Measurements from ENCODE around the gene TMED1. TPM values are rescaled to one million over a fixed set of nuclear protein-coding genes. Genes with fewer than 3 reads are reported as not detected.

The TMED1 gene
- total RNA-seq, 1 experiment from 2014 or later, result 32.3 TPM

DNA sequence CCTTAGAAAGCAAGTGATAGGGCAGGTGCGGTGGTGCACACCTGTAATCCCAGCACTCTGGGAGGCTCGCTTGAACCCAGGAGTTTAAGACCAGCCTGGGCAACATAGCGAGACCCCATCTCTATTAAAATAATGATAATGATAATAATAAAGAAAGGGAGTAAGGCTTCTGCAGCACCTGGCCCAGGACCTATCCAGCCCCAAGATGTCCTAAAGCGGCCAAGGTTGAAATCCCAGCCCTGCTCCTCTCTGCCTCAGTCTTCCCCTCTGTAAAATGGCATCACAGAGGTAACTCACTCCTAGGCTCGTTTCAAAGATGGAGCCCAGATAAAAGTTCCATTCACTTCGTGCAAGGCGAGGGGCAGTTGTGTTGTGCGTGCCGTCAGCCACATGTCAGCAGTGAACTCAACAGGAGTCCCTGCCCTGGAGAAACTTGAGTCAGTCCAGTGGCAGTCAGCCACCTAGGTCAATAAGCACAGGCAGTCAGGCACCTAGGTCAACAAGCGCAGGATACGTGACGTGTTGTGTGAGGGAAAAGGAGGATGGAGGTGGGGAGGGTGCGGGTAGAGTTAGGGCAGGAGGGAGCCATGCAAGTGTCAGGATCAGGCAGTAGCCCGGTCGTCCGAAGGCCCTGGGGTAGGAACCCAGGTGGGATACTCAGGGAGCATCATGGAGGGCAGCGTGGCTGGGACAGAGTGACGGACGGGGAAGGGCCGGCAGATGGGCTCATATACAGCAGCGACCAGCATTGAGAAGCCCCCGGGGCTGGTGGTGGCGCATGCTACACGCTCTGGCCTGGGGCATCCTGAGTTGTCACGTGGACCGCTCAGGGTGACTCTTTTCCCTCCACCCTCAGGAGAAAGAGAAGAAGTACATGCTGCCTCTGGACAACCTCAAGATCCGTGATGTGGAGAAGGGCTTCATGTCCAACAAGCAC, 16.6 kb downstream of the TMED1 start:
- no peak for DNase-seq
- H4K8ac ChIP-seq (replicated peaks; ENCODE audit: insufficient read length, low read depth, low read length), result no peak overlapping the region
- H3K23me2 ChIP-seq (ENCODE audit: insufficient read length, low read depth, low read length, poor library complexity, severe bottlenecking), result no peaks in the 10 kb centered on the region
- no peaks in the 10 kb centered on the region for H3K9me3 Mint-ChIP-seq
- H2BK5ac ChIP-seq (ENCODE audit: insufficient read length, low read length), result no peak overlapping the region
- H3K23ac ChIP-seq (ENCODE audit: insufficient read length, low read depth, low read length), result no peak overlapping the region
- H3K27ac Mint-ChIP-seq, result no peak overlapping the region; a peak in 1 of 7 replicates
- no peak overlapping the region for H4K5ac ChIP-seq (ENCODE audit: insufficient read length, low read depth, low read length)
- no peak overlapping the region for H2BK15ac ChIP-seq (ENCODE audit: low read depth, low read length)
- no peak overlapping the region for H3K9ac ChIP-seq (ENCODE audit: extremely low read depth, insufficient read length, low read length)
- no peaks in the 10 kb centered on the region for H3K79me1 ChIP-seq (ENCODE audit: insufficient read depth, low read depth, low read length, poor library complexity, severe bottlenecking)
- no peak overlapping the region for H2BK12ac ChIP-seq (ENCODE audit: insufficient read length, low read depth, low read length)
- no peaks in the 10 kb centered on the region for H3K4me1 ChIP-seq (ENCODE audit: insufficient read depth, low read length)
- no peak overlapping the region for H2AK5ac ChIP-seq (ENCODE audit: insufficient read length, low read length)
- H2BK20ac ChIP-seq (ENCODE audit: low read depth, low read length, poor library complexity, severe bottlenecking), result no peak overlapping the region
- TF ChIP-seq, protein P1, sequence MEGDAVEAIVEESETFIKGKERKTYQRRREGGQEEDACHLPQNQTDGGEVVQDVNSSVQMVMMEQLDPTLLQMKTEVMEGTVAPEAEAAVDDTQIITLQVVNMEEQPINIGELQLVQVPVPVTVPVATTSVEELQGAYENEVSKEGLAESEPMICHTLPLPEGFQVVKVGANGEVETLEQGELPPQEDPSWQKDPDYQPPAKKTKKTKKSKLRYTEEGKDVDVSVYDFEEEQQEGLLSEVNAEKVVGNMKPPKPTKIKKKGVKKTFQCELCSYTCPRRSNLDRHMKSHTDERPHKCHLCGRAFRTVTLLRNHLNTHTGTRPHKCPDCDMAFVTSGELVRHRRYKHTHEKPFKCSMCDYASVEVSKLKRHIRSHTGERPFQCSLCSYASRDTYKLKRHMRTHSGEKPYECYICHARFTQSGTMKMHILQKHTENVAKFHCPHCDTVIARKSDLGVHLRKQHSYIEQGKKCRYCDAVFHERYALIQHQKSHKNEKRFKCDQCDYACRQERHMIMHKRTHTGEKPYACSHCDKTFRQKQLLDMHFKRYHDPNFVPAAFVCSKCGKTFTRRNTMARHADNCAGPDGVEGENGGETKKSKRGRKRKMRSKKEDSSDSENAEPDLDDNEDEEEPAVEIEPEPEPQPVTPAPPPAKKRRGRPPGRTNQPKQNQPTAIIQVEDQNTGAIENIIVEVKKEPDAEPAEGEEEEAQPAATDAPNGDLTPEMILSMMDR (conservative IDR thresholded peaks at IDR 0.05), result no peak
- no peaks in the 10 kb centered on the region for H3K27me3 Mint-ChIP-seq (ENCODE audit: low read depth)
- no peaks in the 10 kb centered on the region for H3K79me2 ChIP-seq (ENCODE audit: insufficient read depth, low read length)
- H3K4me1 Mint-ChIP-seq, result peaks cover 0 to 4% of the 10 kb centered on the region in 2 experiments; a peak in 1 of 4 replicates
- no peak overlapping the region for H3K4me2 ChIP-seq (ENCODE audit: insufficient read depth, insufficient read length, low read length)
- no peak overlapping the region for H3K18ac ChIP-seq (ENCODE audit: insufficient read length, low read depth, low read length)
- no peak overlapping the region for H3K14ac ChIP-seq (ENCODE audit: insufficient read depth, low read length)
- no peak overlapping the region for H3K4ac ChIP-seq (ENCODE audit: low read depth, low read length)
- no peak overlapping the region for H3T11ph ChIP-seq (ENCODE audit: low read length)
- no peak overlapping the region for H3K56ac ChIP-seq (ENCODE audit: insufficient read length, low read depth, low read length)
- no peak overlapping the region for H2AFZ ChIP-seq (ENCODE audit: low read length)
- H3K27ac ChIP-seq (ENCODE audit: insufficient read length, low read depth, low read length), result no peak overlapping the region
- peaks cover 3% of the 10 kb centered on the region for H4K20me1 ChIP-seq (ENCODE audit: control insufficient read depth, insufficient read depth, insufficient read length)
- no peaks in the 10 kb centered on the region for H3K27me3 ChIP-seq (ENCODE audit: insufficient read depth, low read length)
- H4K91ac ChIP-seq (ENCODE audit: insufficient read length, low read depth, low read length), result no peak overlapping the region
- H3K4me3 Mint-ChIP-seq, result no peak overlapping the region; a peak in 1 of 5 replicates
- H3K36me3 Mint-ChIP-seq (ENCODE audit: insufficient read depth in 1 of 3, low read depth in 3 of 3), result peaks cover 30 to 58% (median 37%) of the 10 kb centered on the region in 3 experiments
- no peaks in the 10 kb centered on the region for H3K9me3 ChIP-seq (ENCODE audit: control insufficient read depth, low read depth, low read length)
- no CpG with 5 or more reads among the region's 27 CpGs for WGBS (ENCODE audit: extremely low coverage, insufficient read length, low lambda C conversion rate)
- no peak overlapping the region for H2BK120ac ChIP-seq (ENCODE audit: low read depth, low read length, poor library complexity, severe bottlenecking)

Data from H9 (cell line).